ENCODE data around the gene APH1B.

APH1B gene

GRCh38 chr15:63252292-63252691 lies 25.1 kb upstream of the APH1B start:
- DNase-seq (ENCODE audit: low spot score) = no peak

- DNase-seq (ENCODE audit: low spot score) = no peak
Observed at GRCh38 chr15:63254991-63255390, 22.4 kb upstream of the APH1B start.

GRCh38 chr15:63255489-63255990 lies 21.9 kb upstream of the APH1B start:
- no peak for DNase-seq (ENCODE audit: low spot score)

- no peak for DNase-seq (ENCODE audit: low spot score)
Observed at GRCh38 chr15:63256433-63257274, 20.8 kb upstream of the APH1B start.

- no peak for DNase-seq (ENCODE audit: low spot score)
Observed at GRCh38 chr15:63258658-63259057, 18.7 kb upstream of the APH1B start.

GRCh38 chr15:63260791-63261190 lies 16.6 kb upstream of the APH1B start:
- DNase-seq (ENCODE audit: low spot score) = no peak

- no peak for DNase-seq (ENCODE audit: low spot score)
Observed at GRCh38 chr15:63261311-63261710, 16.1 kb upstream of the APH1B start.

- DNase-seq (ENCODE audit: low spot score) = no peak
Observed at GRCh38 chr15:63263519-63263918, 13.9 kb upstream of the APH1B start.

- DNase-seq (ENCODE audit: low spot score) = no peak
Observed at GRCh38 chr15:63264688-63265293, 12.6 kb upstream of the APH1B start.

GRCh38 chr15:63274427-63274826 lies 3.0 kb upstream of the APH1B start:
- DNase-seq (ENCODE audit: low spot score) = no peak

- no peak for DNase-seq (ENCODE audit: low spot score)
Observed at GRCh38 chr15:63276342-63277037, 915 bp upstream of the APH1B start.

GRCh38 chr15:63277893-63278456 lies 570 bp downstream of the APH1B start:
- peak; percentile 27 for DNase-seq (ENCODE audit: low spot score)

- no peak for DNase-seq (ENCODE audit: low spot score)
Observed at GRCh38 chr15:63283126-63283525, 5.7 kb downstream of the APH1B start.

GRCh38 chr15:63284335-63284734 lies 6.9 kb downstream of the APH1B start:
- no peak for DNase-seq (ENCODE audit: low spot score)

GRCh38 chr15:63287109-63287508 lies 9.7 kb downstream of the APH1B start:
- DNase-seq (ENCODE audit: low spot score) = no peak

GRCh38 chr15:63288342-63288741 lies 10.9 kb downstream of the APH1B start:
- no peak for DNase-seq (ENCODE audit: low spot score)

GRCh38 chr15:63288778-63289378 lies 11.5 kb downstream of the APH1B start:
- peak; percentile 39 for DNase-seq (ENCODE audit: low spot score)

GRCh38 chr15:63291507-63291906 lies 14.1 kb downstream of the APH1B start:
- no peak for DNase-seq (ENCODE audit: low spot score)

- DNase-seq (ENCODE audit: low spot score) = no peak
Observed at GRCh38 chr15:63292241-63292640, 14.8 kb downstream of the APH1B start.

GRCh38 chr15:63292771-63293170 lies 15.4 kb downstream of the APH1B start:
- no peak for DNase-seq (ENCODE audit: low spot score)

- no peak for DNase-seq (ENCODE audit: low spot score)
Observed at GRCh38 chr15:63294359-63294758, 17.0 kb downstream of the APH1B start.

- DNase-seq (ENCODE audit: low spot score) = no peak
Observed at GRCh38 chr15:63295341-63295740, 17.9 kb downstream of the APH1B start.

Data from putamen (tissue), 1 donor.